ENCODE measurements around the gene EFHC1. TPM values are rescaled to one million over a fixed set of nuclear protein-coding genes. Genes with fewer than 3 reads are reported as not detected.

Gene EFHC1
- total RNA-seq, 1 donor from 2014 or later, result 25.6 TPM

DNA sequence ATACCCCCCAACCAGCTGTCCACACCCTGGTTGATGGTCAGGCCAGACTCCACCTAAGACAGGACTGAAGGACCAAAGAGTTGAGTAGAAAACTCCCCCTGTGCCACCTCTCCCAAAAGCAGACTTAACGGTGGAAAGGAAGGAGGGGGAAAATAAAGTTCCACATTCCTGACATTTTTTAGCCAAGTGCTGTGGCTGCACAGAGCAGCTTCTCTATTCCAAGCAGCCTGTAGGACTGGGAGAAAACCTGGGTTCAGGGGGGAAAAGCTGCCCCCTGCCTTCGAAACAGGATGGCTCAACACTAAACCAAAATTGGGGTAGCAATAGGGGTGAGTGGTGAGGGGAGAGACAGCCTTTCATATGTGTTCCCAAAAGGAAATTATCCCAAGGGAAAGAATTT is 153.2 kb downstream of the EFHC1 start:
- Mint-ChIP-seq H3K27ac (ENCODE audit: unreplicated experiment) (peak overlapping the region; percentile 79), H3K9me3 (ENCODE audit: unreplicated experiment) (no peaks in the 10 kb centered on the region), H3K27me3 (ENCODE audit: low read depth, unreplicated experiment) (no peaks in the 10 kb centered on the region), H3K4me3 (ENCODE audit: unreplicated experiment) (peak overlapping the region; percentile 87), H3K4me1 (ENCODE audit: low read depth, unreplicated experiment) (peaks cover 59% of the 10 kb centered on the region), H3K36me3 (ENCODE audit: low read depth, unreplicated experiment) (peaks cover 8% of the 10 kb centered on the region)
- Histone ChIP-seq H3K9ac (ENCODE audit: low read length) (peak overlapping the region; percentile 89), H3K79me2 (ENCODE audit: insufficient read depth, low read length) (peaks cover 95% of the 10 kb centered on the region), H4K20me1 (ENCODE audit: insufficient read depth, low read length) (peaks cover 73% of the 10 kb centered on the region), H3K4me3 (ENCODE audit: insufficient read depth, low read depth, low read length) (peak overlapping the region; percentile 93), H3K9me3 (ENCODE audit: insufficient read depth, low read depth, low read length) (no peaks in the 10 kb centered on the region), H3K27ac (ENCODE audit: low read depth, low read length) (peak overlapping the region; percentile 70), H3K4me2 (ENCODE audit: low read length) (peak overlapping the region; percentile 95), H3K36me3 (ENCODE audit: insufficient read depth, low read length) (peaks cover 6% of the 10 kb centered on the region), H3K4me1 (ENCODE audit: insufficient read depth, low read length) (peaks cover 68% of the 10 kb centered on the region), H3K27me3 (ENCODE audit: insufficient read depth, low read length) (no peaks in the 10 kb centered on the region), H2AFZ (ENCODE audit: low read depth, low read length) (no peak overlapping the region)
- TF ChIP-seq, protein P1, sequence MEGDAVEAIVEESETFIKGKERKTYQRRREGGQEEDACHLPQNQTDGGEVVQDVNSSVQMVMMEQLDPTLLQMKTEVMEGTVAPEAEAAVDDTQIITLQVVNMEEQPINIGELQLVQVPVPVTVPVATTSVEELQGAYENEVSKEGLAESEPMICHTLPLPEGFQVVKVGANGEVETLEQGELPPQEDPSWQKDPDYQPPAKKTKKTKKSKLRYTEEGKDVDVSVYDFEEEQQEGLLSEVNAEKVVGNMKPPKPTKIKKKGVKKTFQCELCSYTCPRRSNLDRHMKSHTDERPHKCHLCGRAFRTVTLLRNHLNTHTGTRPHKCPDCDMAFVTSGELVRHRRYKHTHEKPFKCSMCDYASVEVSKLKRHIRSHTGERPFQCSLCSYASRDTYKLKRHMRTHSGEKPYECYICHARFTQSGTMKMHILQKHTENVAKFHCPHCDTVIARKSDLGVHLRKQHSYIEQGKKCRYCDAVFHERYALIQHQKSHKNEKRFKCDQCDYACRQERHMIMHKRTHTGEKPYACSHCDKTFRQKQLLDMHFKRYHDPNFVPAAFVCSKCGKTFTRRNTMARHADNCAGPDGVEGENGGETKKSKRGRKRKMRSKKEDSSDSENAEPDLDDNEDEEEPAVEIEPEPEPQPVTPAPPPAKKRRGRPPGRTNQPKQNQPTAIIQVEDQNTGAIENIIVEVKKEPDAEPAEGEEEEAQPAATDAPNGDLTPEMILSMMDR (IDR thresholded peaks at IDR 0.05; ENCODE audit: insufficient read depth, low read depth, low read length), result no peak
- no peak for TF ChIP-seq EZH2 (IDR thresholded peaks at IDR 0.05; ENCODE audit: insufficient read depth, low read length)
- DNase-seq (ENCODE audit: low read depth), result no peak
- no peak for FAIRE-seq

Other genes with a start within 250 kb of the EFHC1 start
- not detected in 2 replicates for gene IL17A, start 234.0 kb upstream of the EFHC1 start, total RNA-seq
- not detected in 2 replicates for gene IL17F, start 175.8 kb upstream of the EFHC1 start, total RNA-seq
- gene MCM3, start 135.6 kb upstream of the EFHC1 start, total RNA-seq, result 18.2 and 21.6 TPM in 2 replicates
- gene PAQR8, start 58.2 kb upstream of the EFHC1 start, total RNA-seq, result 1.2 and 1.5 TPM in 2 replicates
- 88.7 and 93.4 TPM in 2 replicates for gene TRAM2, start 156.7 kb downstream of the EFHC1 start, total RNA-seq

All from astrocyte (in vitro differentiated cells and primary cell).